DOHH2 (cell line): ENCODE measurements around the gene PPP5C.
"Not testable (repeated sequence)": the region's sequence is repeated elsewhere in the genome, so short reads cannot be mapped to it uniquely, and the experiment has no call there.

Source experiments
- H3F3A ChIP-seq: fragments of 200-600 bp; sonication (generic), shearing (Covaris generic); 2 replicates; pipeline ENCODE4 v1.6.0; 2016; ENCODE audit warnings: antibody characterized with exemption, mild to moderate bottlenecking; ENCODE audit not compliant: control insufficient read depth, insufficient read depth
- H3K27ac ChIP-seq: fragments of 200-600 bp; sonication (generic); 2 replicates; pipeline ENCODE4 v1.5.1; 2014; ENCODE audit warnings: low read depth, mild to moderate bottlenecking, low read length, moderate library complexity
- H3K27me3 ChIP-seq: fragments of 200-600 bp; sonication (generic); 2 replicates; pipeline ENCODE4 v1.6.1; 2014; ENCODE audit warnings: mild to moderate bottlenecking, low read length, mixed read lengths; ENCODE audit not compliant: control insufficient read depth
- H3K36me3 ChIP-seq: fragments of 200-600 bp; sonication (generic); 2 replicates; pipeline ENCODE4 v1.6.1; 2014; ENCODE audit warnings: mild to moderate bottlenecking, low read length, moderate library complexity, mixed read lengths; ENCODE audit not compliant: control insufficient read depth
- H3K4me1 ChIP-seq: fragments of 200-600 bp; sonication (generic); 2 replicates; pipeline ENCODE4 v1.6.1; 2014; ENCODE audit warnings: mild to moderate bottlenecking, low read length, mixed read lengths; ENCODE audit not compliant: control insufficient read depth
- H3K4me2 ChIP-seq: fragments of 200-600 bp; sonication (generic); 2 replicates; pipeline ENCODE4 v1.6.0; 2014; ENCODE audit warnings: mild to moderate bottlenecking, low read length, moderate library complexity
- H3K4me3 ChIP-seq: fragments of 200-600 bp; sonication (generic); 2 replicates; pipeline ENCODE4 v1.5.1; 2014; ENCODE audit warnings: mild to moderate bottlenecking, low read length, mixed read lengths
- H3K79me2 ChIP-seq: fragments of 200-600 bp; sonication (generic); 2 replicates; pipeline ENCODE4 v1.6.1; 2014; ENCODE audit warnings: mild to moderate bottlenecking, low read length, mixed read lengths; ENCODE audit not compliant: control insufficient read depth
- H3K9me2 ChIP-seq: fragments of 200-600 bp; sonication (generic); replicated peaks from 2 replicates; pipeline ENCODE4 v1.6.1; 2014; ENCODE audit warnings: mild to moderate bottlenecking, low read length, mixed read lengths; ENCODE audit not compliant: control insufficient read depth
- H3K9me3 ChIP-seq: fragments of 200-600 bp; sonication (generic); 2 replicates; pipeline ENCODE4 v1.6.1; 2014; ENCODE audit warnings: antibody characterized with exemption, low read length, mixed read lengths; ENCODE audit not compliant: control insufficient read depth, insufficient read depth
- H4K20me1 ChIP-seq: fragments of 200-600 bp; sonication (generic); 2 replicates; pipeline ENCODE4 v1.6.0; 2014; ENCODE audit warnings: low read depth, mild to moderate bottlenecking, antibody characterized with exemption, low read length, moderate library complexity; ENCODE audit not compliant: control insufficient read depth, insufficient read depth
- EZH2phosphoT487 ChIP-seq: fragments of 200-600 bp; sonication (generic); IDR thresholded peaks from 2 replicates; pipeline ENCODE4 v1.6.1; 2017; ENCODE audit warnings: borderline replicate concordance, mild to moderate bottlenecking, antibody characterized with exemption, low read length, moderate library complexity, mixed read lengths
- TF ChIP-seq, protein P1 (sequence below): fragments of 200-600 bp; sonication (generic); IDR thresholded peaks from one replicate; pipeline ENCODE4 v1.5.1; 2014; ENCODE audit warnings: antibody characterized with exemption, mild to moderate bottlenecking, low read depth, low read length; ENCODE audit not compliant: poor library complexity, severe bottlenecking

PPP5C gene

DNA sequence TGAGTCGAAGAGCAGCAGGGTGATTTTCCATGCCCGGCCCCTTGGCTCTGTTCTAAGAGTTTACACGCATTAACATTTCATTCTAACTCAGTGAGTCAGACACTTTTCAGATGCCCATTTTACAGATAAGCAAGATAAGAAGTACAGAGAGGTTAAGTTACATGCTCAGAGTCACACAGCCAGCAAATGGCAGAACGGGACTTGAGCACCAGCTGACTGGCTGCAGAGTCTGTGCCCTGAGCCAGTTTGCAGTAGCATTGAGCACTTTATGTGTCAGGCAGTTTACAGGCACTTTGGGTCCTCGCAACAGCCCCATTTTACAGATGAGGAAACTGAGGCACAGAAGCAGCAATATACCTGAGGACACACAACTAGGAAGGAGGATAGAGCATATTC is 47.5 kb downstream of the PPP5C start:
- H3K79me2 ChIP-seq = no peaks in the 10 kb centered on the region
- H4K20me1 ChIP-seq = no peaks in the 10 kb centered on the region
- H3K9me3 ChIP-seq = no peaks in the 10 kb centered on the region
- no peaks in the 10 kb centered on the region for H3K4me1 ChIP-seq
- no peaks in the 10 kb centered on the region for H3K9me2 ChIP-seq
- H3K27me3 ChIP-seq = no peaks in the 10 kb centered on the region
- TF ChIP-seq EZH2phosphoT487 = no peak
- TF ChIP-seq, protein P1, sequence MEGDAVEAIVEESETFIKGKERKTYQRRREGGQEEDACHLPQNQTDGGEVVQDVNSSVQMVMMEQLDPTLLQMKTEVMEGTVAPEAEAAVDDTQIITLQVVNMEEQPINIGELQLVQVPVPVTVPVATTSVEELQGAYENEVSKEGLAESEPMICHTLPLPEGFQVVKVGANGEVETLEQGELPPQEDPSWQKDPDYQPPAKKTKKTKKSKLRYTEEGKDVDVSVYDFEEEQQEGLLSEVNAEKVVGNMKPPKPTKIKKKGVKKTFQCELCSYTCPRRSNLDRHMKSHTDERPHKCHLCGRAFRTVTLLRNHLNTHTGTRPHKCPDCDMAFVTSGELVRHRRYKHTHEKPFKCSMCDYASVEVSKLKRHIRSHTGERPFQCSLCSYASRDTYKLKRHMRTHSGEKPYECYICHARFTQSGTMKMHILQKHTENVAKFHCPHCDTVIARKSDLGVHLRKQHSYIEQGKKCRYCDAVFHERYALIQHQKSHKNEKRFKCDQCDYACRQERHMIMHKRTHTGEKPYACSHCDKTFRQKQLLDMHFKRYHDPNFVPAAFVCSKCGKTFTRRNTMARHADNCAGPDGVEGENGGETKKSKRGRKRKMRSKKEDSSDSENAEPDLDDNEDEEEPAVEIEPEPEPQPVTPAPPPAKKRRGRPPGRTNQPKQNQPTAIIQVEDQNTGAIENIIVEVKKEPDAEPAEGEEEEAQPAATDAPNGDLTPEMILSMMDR = no peak
- H3K27ac ChIP-seq = no peak overlapping the region
- peaks cover 14% of the 10 kb centered on the region; the same call in 1 of the 2 replicates for H3F3A ChIP-seq
- H3K4me2 ChIP-seq = no peak overlapping the region
- H3K4me3 ChIP-seq = no peak overlapping the region
- peaks cover 27% of the 10 kb centered on the region for H3K36me3 ChIP-seq

DNA sequence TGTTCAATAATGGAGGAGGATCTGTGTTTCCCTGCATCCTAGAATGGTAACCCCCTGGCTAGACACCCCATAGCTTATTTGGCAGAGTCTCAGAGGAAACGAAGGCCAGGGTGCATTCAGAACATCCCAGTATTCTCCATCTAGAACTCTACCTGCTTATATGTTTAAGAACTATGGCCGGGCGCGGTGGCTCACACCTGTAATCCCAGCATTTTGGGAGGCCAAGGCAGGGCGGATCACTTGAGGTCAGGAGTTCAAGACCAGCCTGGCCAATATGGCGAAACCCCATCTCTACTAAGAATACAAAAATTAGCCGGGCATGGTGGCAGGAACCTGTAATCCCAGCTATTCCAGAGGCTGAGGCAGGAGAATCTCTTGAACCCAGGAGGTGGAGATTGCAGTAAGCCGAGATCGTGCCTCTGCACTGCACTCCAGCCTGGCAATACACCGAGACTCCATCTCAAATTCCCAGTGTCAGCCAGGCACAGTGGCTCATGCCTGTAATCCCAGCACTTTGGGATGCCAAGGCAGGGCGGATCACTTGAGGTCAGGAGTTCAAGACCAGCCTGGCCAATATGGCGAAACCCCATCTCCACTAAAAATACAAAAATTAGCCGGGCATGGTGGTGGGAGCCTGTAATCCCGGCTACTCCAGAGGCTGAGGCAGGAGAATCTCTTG is 51.1 kb downstream of the PPP5C start:
- not testable (repeated sequence) for H3K9me2 ChIP-seq, H3K27ac ChIP-seq, H3K4me3 ChIP-seq, H3K9me3 ChIP-seq, H3K36me3 ChIP-seq, H3F3A ChIP-seq, H4K20me1 ChIP-seq, H3K27me3 ChIP-seq, H3K4me1 ChIP-seq, H3K79me2 ChIP-seq, H3K4me2 ChIP-seq

DNA sequence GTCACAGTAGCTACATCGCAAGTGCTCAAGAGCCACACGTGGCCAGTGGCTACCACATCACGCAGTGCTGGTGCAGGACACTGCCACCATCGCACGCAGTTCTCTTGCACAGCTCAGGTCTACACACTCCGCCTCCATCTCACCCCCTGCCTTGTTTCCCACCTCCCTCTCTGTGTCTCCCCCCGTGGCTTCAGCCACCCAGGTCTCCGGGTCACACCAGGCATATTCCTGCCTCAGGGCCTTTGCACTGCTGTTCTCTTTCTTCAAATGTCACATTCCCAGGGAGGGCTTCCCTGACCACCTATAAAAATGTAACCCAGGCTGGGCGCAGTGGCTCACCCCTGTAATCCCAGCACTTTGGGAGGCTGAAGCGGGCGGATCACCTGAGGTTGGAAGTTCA is 55.8 kb downstream of the PPP5C start:
- TF ChIP-seq EZH2phosphoT487 = no peak
- TF ChIP-seq, protein P1 = no peak
- no peaks in the 10 kb centered on the region for H3K9me2 ChIP-seq
- no peaks in the 10 kb centered on the region for H3K36me3 ChIP-seq
- H3K27me3 ChIP-seq = peaks cover 8% of the 10 kb centered on the region
- no peaks in the 10 kb centered on the region for H3F3A ChIP-seq
- H3K4me3 ChIP-seq = no peak overlapping the region
- no peaks in the 10 kb centered on the region for H3K4me1 ChIP-seq
- H3K79me2 ChIP-seq = no peaks in the 10 kb centered on the region
- H3K9me3 ChIP-seq = no peaks in the 10 kb centered on the region
- H4K20me1 ChIP-seq = no peaks in the 10 kb centered on the region
- H3K27ac ChIP-seq = no peak overlapping the region
- H3K4me2 ChIP-seq = no peak overlapping the region

DNA sequence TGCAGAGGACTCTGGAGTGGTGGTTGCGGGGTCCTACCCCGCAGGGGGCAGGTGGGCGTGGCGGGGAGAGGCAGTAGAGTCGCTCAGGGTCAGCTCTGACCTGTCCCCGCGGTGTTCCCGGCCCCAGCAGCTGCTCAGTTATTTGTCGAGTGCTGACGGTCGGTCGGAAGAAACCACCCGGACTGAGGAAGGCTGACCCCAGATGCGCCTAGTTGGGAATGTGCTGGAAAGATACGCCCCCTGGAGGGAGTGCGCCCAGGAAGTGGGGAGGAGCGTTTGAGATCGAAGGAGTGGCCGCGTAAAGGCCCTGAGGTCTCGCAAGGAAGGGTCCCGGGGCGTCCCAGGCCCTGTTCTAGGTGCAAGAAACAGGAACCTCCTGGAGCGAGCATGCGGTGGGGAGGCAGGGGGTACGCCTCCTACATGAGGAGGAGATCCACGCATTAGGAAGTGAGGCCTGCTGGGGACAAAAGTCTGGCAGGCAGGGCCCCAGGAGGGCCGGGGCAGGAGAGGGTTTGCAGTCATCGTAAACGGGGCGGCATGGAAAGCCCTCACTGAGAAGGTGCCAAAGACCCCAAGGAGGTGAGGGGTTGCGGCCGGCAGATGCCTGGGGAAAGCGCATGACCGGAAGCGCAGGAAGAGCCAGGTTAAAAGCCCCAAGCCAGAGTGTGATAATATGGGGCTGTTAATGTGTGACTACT is 57.3 kb downstream of the PPP5C start:
- H3K4me2 ChIP-seq = no peak overlapping the region
- TF ChIP-seq, protein P1 = no peak
- TF ChIP-seq EZH2phosphoT487 = no peak
- no peaks in the 10 kb centered on the region for H3F3A ChIP-seq
- H3K9me2 ChIP-seq = no peaks in the 10 kb centered on the region
- H3K27ac ChIP-seq = no peak overlapping the region
- H3K9me3 ChIP-seq = no peaks in the 10 kb centered on the region
- H3K36me3 ChIP-seq = no peaks in the 10 kb centered on the region
- no peaks in the 10 kb centered on the region for H3K79me2 ChIP-seq
- peaks cover 10% of the 10 kb centered on the region for H3K27me3 ChIP-seq
- no peaks in the 10 kb centered on the region for H3K4me1 ChIP-seq
- H4K20me1 ChIP-seq = no peaks in the 10 kb centered on the region
- no peak overlapping the region for H3K4me3 ChIP-seq
